ENCODE measurements around the gene TTC7B. TPM values are rescaled to one million over a fixed set of nuclear protein-coding genes. Genes with fewer than 3 reads are reported as not detected.

TTC7B gene
- total RNA-seq, 1 donor from 2014 or later, result 20.6 TPM

DNA sequence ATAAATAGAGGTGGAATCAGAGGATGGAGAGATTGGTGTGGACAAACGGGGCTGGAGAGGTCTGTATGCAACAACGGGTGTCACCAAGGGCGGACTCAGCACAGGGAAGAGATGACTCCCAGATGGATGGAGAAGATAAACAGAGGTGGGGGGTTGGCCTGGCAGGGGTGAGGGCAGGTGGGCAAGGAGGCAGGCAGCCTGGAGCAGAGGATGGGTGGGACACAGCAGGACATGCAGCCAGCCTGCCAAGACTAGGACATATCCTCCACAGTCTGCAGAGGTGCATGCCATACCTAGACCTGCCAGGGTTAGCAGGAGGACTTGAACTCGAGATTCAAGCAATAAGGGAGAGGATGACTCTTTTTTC lies 56.2 kb downstream of the TTC7B start:
- Mint-ChIP-seq H3K27ac (no peak overlapping the region), H3K4me1 (peaks cover 10% of the 10 kb centered on the region), H3K27me3 (ENCODE audit: insufficient read depth, low read depth) (peaks cover 5% of the 10 kb centered on the region), H3K4me3 (no peak overlapping the region), H3K36me3 (peaks cover 10% of the 10 kb centered on the region), H3K9me3 (peaks cover 13% of the 10 kb centered on the region)
- H3K4me2 ChIP-seq, result no peak overlapping the region
- H4K20me1 ChIP-seq (ENCODE audit: low read depth), result no peaks in the 10 kb centered on the region
- peaks cover 6% of the 10 kb centered on the region for H3F3A ChIP-seq (ENCODE audit: low read depth)
- no peaks in the 10 kb centered on the region for H3K36me3 ChIP-seq
- no peak overlapping the region for H3K27ac ChIP-seq
- H3K4me1 ChIP-seq, result peaks cover 4% of the 10 kb centered on the region
- H3K9me3 ChIP-seq (ENCODE audit: low read depth), result no peaks in the 10 kb centered on the region
- H3K4me3 ChIP-seq, result no peak overlapping the region
- H3K27me3 ChIP-seq, result peaks cover 10% of the 10 kb centered on the region
- no peak for DNase-seq (ENCODE audit: low spot score)
- no peaks in the 10 kb centered on the region for H3K79me2 ChIP-seq (ENCODE audit: low read depth)
- no peak for TF ChIP-seq CTCF (IDR thresholded peaks at IDR 0.05)
- TF ChIP-seq EZH2phosphoT487 (IDR thresholded peaks at IDR 0.05), result no peak
- no peak for TF ChIP-seq EZH2 (IDR thresholded peaks at IDR 0.05)
- no peak overlapping the region for H3K9ac ChIP-seq
- H2AFZ ChIP-seq (replicated peaks), result no peak overlapping the region

- peaks cover 10% of the 10 kb centered on the region for H3K36me3 Mint-ChIP-seq
- Histone ChIP-seq H4K20me1 (ENCODE audit: low read depth) (no peaks in the 10 kb centered on the region), H3F3A (ENCODE audit: low read depth) (peaks cover 6% of the 10 kb centered on the region), H3K36me3 (no peaks in the 10 kb centered on the region), H2AFZ (replicated peaks) (no peak overlapping the region), H3K4me1 (peaks cover 4% of the 10 kb centered on the region), H3K4me2 (no peak overlapping the region), H3K9ac (no peak overlapping the region), H3K79me2 (ENCODE audit: low read depth) (no peaks in the 10 kb centered on the region), H3K4me3 (no peak overlapping the region), H3K27me3 (peaks cover 10% of the 10 kb centered on the region), H3K9me3 (ENCODE audit: low read depth) (no peaks in the 10 kb centered on the region), H3K27ac (no peak overlapping the region)
- H3K4me1 Mint-ChIP-seq, result peaks cover 10% of the 10 kb centered on the region
- no peak for TF ChIP-seq EZH2phosphoT487 (IDR thresholded peaks at IDR 0.05)
- no peak for TF ChIP-seq EZH2 (IDR thresholded peaks at IDR 0.05)
- no peak for TF ChIP-seq CTCF (IDR thresholded peaks at IDR 0.05)
- peaks cover 13% of the 10 kb centered on the region for H3K9me3 Mint-ChIP-seq
- no peak overlapping the region for H3K4me3 Mint-ChIP-seq
- DNase-seq (ENCODE audit: low spot score), result no peak
- no peak overlapping the region for H3K27ac Mint-ChIP-seq
- peaks cover 5% of the 10 kb centered on the region for H3K27me3 Mint-ChIP-seq (ENCODE audit: insufficient read depth, low read depth)
Observed at GRCh38 chr14:90759370-90760077, 56.7 kb downstream of the TTC7B start.

DNA sequence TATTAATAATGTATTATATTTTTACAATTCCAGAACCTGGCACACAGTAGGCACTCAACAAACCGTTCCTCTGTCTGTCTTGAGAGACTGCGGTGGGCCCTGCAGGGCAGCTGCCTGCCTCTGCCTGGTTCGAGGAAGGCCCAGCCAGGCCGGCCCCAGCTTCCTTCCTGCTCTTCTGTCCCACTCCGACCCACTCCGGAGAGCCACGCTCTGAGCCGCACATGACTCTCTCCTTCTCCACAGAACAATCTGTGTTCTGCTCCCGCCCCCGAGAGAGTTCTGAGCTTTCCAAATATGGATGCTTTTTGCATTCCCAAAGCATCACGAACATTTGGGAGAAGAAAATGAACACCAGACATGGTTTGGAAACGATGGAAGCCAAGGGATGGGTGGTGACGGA lies 57.3 kb downstream of the TTC7B start:
- Mint-ChIP-seq H3K36me3 (peaks cover 8% of the 10 kb centered on the region), H3K9me3 (peaks cover 11% of the 10 kb centered on the region), H3K4me3 (peak overlapping the region; percentile 66), H3K27ac (no peak overlapping the region), H3K27me3 (ENCODE audit: insufficient read depth, low read depth) (peaks cover 5% of the 10 kb centered on the region), H3K4me1 (peaks cover 10% of the 10 kb centered on the region)
- no peak for DNase-seq (ENCODE audit: low spot score)
- Histone ChIP-seq H2AFZ (replicated peaks) (no peak overlapping the region), H3K27ac (no peak overlapping the region), H3K4me2 (peak overlapping the region; percentile 72), H3K9ac (no peak overlapping the region), H3K36me3 (no peaks in the 10 kb centered on the region), H3F3A (ENCODE audit: low read depth) (peaks cover 6% of the 10 kb centered on the region), H4K20me1 (ENCODE audit: low read depth) (no peaks in the 10 kb centered on the region), H3K4me3 (peak overlapping the region; percentile 36), H3K79me2 (ENCODE audit: low read depth) (no peaks in the 10 kb centered on the region), H3K9me3 (ENCODE audit: low read depth) (no peaks in the 10 kb centered on the region), H3K27me3 (peaks cover 10% of the 10 kb centered on the region), H3K4me1 (peaks cover 4% of the 10 kb centered on the region)
- TF ChIP-seq EZH2 (IDR thresholded peaks at IDR 0.05), result no peak
- no peak for TF ChIP-seq EZH2phosphoT487 (IDR thresholded peaks at IDR 0.05)
- TF ChIP-seq CTCF (IDR thresholded peaks at IDR 0.05), result no peak

All from neural progenitor cell (in vitro differentiated cells).